Measurements from ENCODE around the gene TBC1D1.
"Not testable (repeated sequence)": the region's sequence is repeated elsewhere in the genome, so short reads cannot be mapped to it uniquely, and the experiment has no call there.

Gene TBC1D1

GRCh38 chr4:37902738-37903693, 12.1 kb downstream of the TBC1D1 start:
- TF ChIP-seq POLR2A (IDR thresholded peaks at IDR 0.05; ENCODE audit: low read depth, low read length), result no peak
- DNase-seq (ENCODE audit: insufficient read length, low spot score) (no peak), FAIRE-seq (no peak)

- FAIRE-seq, result no peak
- no peak for TF ChIP-seq POLR2A (IDR thresholded peaks at IDR 0.05; ENCODE audit: low read depth, low read length)
- no peak for DNase-seq (ENCODE audit: insufficient read length, low spot score)
These were observed 13.0 kb downstream of the TBC1D1 start for GRCh38 chr4:37903901-37904300.

- DNase-seq (ENCODE audit: insufficient read length, low spot score) (no peak), FAIRE-seq (no peak)
- no peak for TF ChIP-seq POLR2A (IDR thresholded peaks at IDR 0.05; ENCODE audit: low read depth, low read length)
These were observed 13.9 kb downstream of the TBC1D1 start for GRCh38 chr4:37904824-37905223.

GRCh38 chr4:37905533-37906169, 14.8 kb downstream of the TBC1D1 start:
- no peak for FAIRE-seq
- DNase-seq (ENCODE audit: insufficient read length, low spot score), result no peak
- no peak for TF ChIP-seq POLR2A (IDR thresholded peaks at IDR 0.05; ENCODE audit: low read depth, low read length)

- TF ChIP-seq POLR2A (IDR thresholded peaks at IDR 0.05; ENCODE audit: low read depth, low read length), result no peak
- DNase-seq (ENCODE audit: insufficient read length, low spot score) (no peak), FAIRE-seq (no peak)
These were observed 17.8 kb downstream of the TBC1D1 start for GRCh38 chr4:37908488-37909331.

- no peak for DNase-seq (ENCODE audit: insufficient read length, low spot score)
- no peak for FAIRE-seq
- TF ChIP-seq POLR2A (IDR thresholded peaks at IDR 0.05; ENCODE audit: low read depth, low read length), result no peak
These were observed 18.6 kb downstream of the TBC1D1 start for GRCh38 chr4:37909332-37910090.

- no peak for DNase-seq (ENCODE audit: insufficient read length, low spot score)
- TF ChIP-seq POLR2A (IDR thresholded peaks at IDR 0.05; ENCODE audit: low read depth, low read length), result no peak
- no peak for FAIRE-seq
These were observed 19.2 kb downstream of the TBC1D1 start for GRCh38 chr4:37910091-37910486.

- no peak for TF ChIP-seq POLR2A (IDR thresholded peaks at IDR 0.05; ENCODE audit: low read depth, low read length)
- DNase-seq (ENCODE audit: insufficient read length, low spot score) (no peak), FAIRE-seq (no peak)
These were observed 23.7 kb downstream of the TBC1D1 start for GRCh38 chr4:37914539-37914938.

- FAIRE-seq (no peak), DNase-seq (ENCODE audit: insufficient read length, low spot score) (no peak)
- no peak for TF ChIP-seq POLR2A (IDR thresholded peaks at IDR 0.05; ENCODE audit: low read depth, low read length)
These were observed 26.5 kb downstream of the TBC1D1 start for GRCh38 chr4:37917388-37917787.

- DNase-seq (ENCODE audit: insufficient read length, low spot score) (no peak), FAIRE-seq (no peak)
- no peak for TF ChIP-seq POLR2A (IDR thresholded peaks at IDR 0.05; ENCODE audit: low read depth, low read length)
These were observed 27.8 kb downstream of the TBC1D1 start for GRCh38 chr4:37918653-37919052.

- TF ChIP-seq POLR2A (IDR thresholded peaks at IDR 0.05; ENCODE audit: low read depth, low read length), result no peak
- DNase-seq (ENCODE audit: insufficient read length, low spot score) (no peak), FAIRE-seq (no peak)
These were observed 31.4 kb downstream of the TBC1D1 start for GRCh38 chr4:37922328-37922727.

GRCh38 chr4:37923089-37923488, 32.2 kb downstream of the TBC1D1 start:
- not testable (repeated sequence) for DNase-seq (ENCODE audit: insufficient read length, low spot score); FAIRE-seq

- FAIRE-seq (no peak), DNase-seq (ENCODE audit: insufficient read length, low spot score) (no peak)
- no peak for TF ChIP-seq POLR2A (IDR thresholded peaks at IDR 0.05; ENCODE audit: low read depth, low read length)
These were observed 34.1 kb downstream of the TBC1D1 start for GRCh38 chr4:37924946-37925345.
